ENCODE measurements around the gene PRKN.
"Not testable (repeated sequence)": the region's sequence is repeated elsewhere in the genome, so short reads cannot be mapped to it uniquely, and the experiment has no call there.

Gene PRKN

DNA sequence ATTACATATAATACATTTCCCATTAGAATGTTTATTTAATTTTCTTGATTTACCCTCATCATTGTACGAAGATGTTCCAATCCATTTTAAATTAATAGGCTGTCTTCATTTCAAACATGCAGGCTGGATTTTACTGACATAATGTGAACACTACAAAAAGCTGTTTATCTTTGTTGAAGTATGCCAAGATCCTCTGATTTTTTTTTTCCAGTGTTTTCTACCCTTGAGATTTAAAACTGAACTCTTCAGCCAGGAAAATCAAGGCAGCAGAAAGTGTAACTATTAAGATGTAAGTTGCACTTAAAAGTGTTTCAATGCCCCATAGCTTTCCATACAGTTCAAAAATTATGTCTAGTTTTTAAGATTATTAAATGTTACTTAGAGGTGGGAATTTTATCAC, 43.5 kb downstream of the PRKN start:
- no peaks in the 10 kb centered on the region for H3K36me3 ChIP-seq (ENCODE audit: control insufficient read depth in 1 of 2, insufficient read depth in 2 of 2, low read length in 2 of 2)
- H3K9ac ChIP-seq (ENCODE audit: low read depth in 1 of 2, low read length in 2 of 2), result no peak overlapping the region
- H3K4me3 ChIP-seq (ENCODE audit: low read depth in 1 of 2, low read length in 2 of 2), result no peak overlapping the region
- H3K27me3 ChIP-seq (ENCODE audit: control insufficient read depth in 1 of 2, insufficient read depth in 2 of 2, low read length in 2 of 2), result no peaks in the 10 kb centered on the region
- peaks cover 3 to 21% of the 10 kb centered on the region in 2 donors for H3K4me1 ChIP-seq (ENCODE audit: control insufficient read depth in 1 of 2, insufficient read depth in 2 of 2, low read length in 2 of 2)
- H3K27ac ChIP-seq (ENCODE audit: low read depth, low read length), result no peak overlapping the region
- H3K9me3 ChIP-seq (ENCODE audit: control insufficient read depth in 1 of 2, low read length in 2 of 2), result peaks cover 3 to 4% of the 10 kb centered on the region in 2 donors

DNA sequence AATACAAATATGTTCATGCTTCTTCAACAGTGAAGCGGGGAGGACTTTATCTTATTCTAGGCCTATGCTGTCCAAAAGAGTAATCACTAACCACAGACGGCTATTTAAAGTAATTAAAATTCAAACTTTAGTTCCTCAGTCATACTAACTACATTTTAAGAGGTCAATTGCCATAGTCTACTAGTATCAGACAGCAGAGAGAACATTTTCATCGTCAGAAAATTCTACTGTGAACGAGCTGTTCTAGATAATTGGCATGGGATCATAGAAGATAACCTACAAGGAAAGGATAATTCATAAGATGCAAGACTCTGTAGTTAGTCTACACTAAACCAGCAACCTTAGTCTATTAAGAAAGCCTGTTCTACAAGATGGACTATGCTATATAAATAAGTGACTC, 44.4 kb downstream of the PRKN start:
- H3K4me3 ChIP-seq (ENCODE audit: low read depth in 1 of 2, low read length in 2 of 2), result no peak overlapping the region
- peaks cover 3 to 21% of the 10 kb centered on the region in 2 donors for H3K4me1 ChIP-seq (ENCODE audit: control insufficient read depth in 1 of 2, insufficient read depth in 2 of 2, low read length in 2 of 2)
- H3K27ac ChIP-seq (ENCODE audit: low read depth, low read length), result no peak overlapping the region
- no peaks in the 10 kb centered on the region for H3K27me3 ChIP-seq (ENCODE audit: control insufficient read depth in 1 of 2, insufficient read depth in 2 of 2, low read length in 2 of 2)
- H3K9me3 ChIP-seq (ENCODE audit: control insufficient read depth in 1 of 2, low read length in 2 of 2), result peaks cover 3 to 4% of the 10 kb centered on the region in 2 donors
- no peaks in the 10 kb centered on the region for H3K36me3 ChIP-seq (ENCODE audit: control insufficient read depth in 1 of 2, insufficient read depth in 2 of 2, low read length in 2 of 2)
- H3K9ac ChIP-seq (ENCODE audit: low read depth in 1 of 2, low read length in 2 of 2), result no peak overlapping the region

- peaks cover 3 to 4% of the 10 kb centered on the region in 2 donors for H3K9me3 ChIP-seq (ENCODE audit: control insufficient read depth in 1 of 2, low read length in 2 of 2)
- H3K9ac ChIP-seq (ENCODE audit: low read depth in 1 of 2, low read length in 2 of 2), result no peak overlapping the region
- H3K27me3 ChIP-seq (ENCODE audit: control insufficient read depth in 1 of 2, insufficient read depth in 2 of 2, low read length in 2 of 2), result no peaks in the 10 kb centered on the region
- H3K36me3 ChIP-seq (ENCODE audit: control insufficient read depth in 1 of 2, insufficient read depth in 2 of 2, low read length in 2 of 2), result no peaks in the 10 kb centered on the region
- no peak overlapping the region for H3K4me3 ChIP-seq (ENCODE audit: low read depth in 1 of 2, low read length in 2 of 2)
- H3K4me1 ChIP-seq (ENCODE audit: control insufficient read depth in 1 of 2, insufficient read depth in 2 of 2, low read length in 2 of 2), result peaks cover 3 to 21% of the 10 kb centered on the region in 2 donors
- H3K27ac ChIP-seq (ENCODE audit: low read depth, low read length), result no peak overlapping the region
Measured at GRCh38 chr6:162681447-162681846, 46.1 kb downstream of the PRKN start.

DNA sequence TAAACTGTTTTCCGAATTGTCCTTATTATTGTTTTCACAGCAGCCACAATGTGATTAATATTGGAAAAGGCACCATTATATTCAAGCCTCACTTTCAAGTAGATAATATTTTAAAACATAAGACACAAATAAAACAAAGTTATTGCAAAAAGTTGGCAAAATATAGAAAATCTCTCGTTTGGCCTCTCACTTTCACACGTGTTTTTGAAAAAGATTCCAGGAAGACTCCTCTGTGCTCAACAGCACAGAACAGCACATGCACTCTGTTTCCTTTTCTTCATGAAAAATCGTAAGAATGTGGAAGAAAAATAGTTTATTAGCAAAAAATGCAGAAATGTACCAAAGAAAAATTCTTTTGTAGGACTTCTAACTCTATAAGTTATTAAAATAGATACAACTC, 46.7 kb downstream of the PRKN start:
- Histone ChIP-seq H3K9ac (ENCODE audit: low read depth in 1 of 2, low read length in 2 of 2) (no peak overlapping the region), H3K9me3 (ENCODE audit: control insufficient read depth in 1 of 2, low read length in 2 of 2) (peaks cover 3 to 4% of the 10 kb centered on the region in 2 donors), H3K27me3 (ENCODE audit: control insufficient read depth in 1 of 2, insufficient read depth in 2 of 2, low read length in 2 of 2) (no peaks in the 10 kb centered on the region), H3K27ac (ENCODE audit: low read depth, low read length) (no peak overlapping the region), H3K4me3 (ENCODE audit: low read depth in 1 of 2, low read length in 2 of 2) (no peak overlapping the region), H3K36me3 (ENCODE audit: control insufficient read depth in 1 of 2, insufficient read depth in 2 of 2, low read length in 2 of 2) (no peaks in the 10 kb centered on the region), H3K4me1 (ENCODE audit: control insufficient read depth in 1 of 2, insufficient read depth in 2 of 2, low read length in 2 of 2) (peaks cover 3 to 21% of the 10 kb centered on the region in 2 donors)

DNA sequence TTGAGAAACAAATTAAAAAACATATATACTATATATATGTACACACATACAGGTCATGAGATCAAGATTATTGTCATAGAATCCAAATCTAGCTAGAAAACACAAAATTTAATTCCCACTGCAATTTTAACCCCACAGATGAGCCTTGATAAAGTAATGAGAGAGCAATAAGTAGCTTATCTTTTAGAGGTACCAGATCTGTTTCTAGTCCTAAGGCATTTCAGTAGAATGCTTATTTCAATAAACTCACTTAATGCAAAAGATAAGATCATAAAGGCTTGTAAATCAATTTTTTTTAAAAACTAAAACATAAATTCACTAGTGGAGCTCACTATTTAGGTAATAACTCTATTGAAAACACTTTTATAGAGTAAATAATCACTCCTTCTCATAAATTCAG, 47.2 kb downstream of the PRKN start:
- H3K27ac ChIP-seq (ENCODE audit: low read depth, low read length), result no peak overlapping the region

GRCh38 chr6:162679681-162680080, 47.9 kb downstream of the PRKN start:
- Histone ChIP-seq H3K36me3 (ENCODE audit: control insufficient read depth in 1 of 2, insufficient read depth in 2 of 2, low read length in 2 of 2) (no peaks in the 10 kb centered on the region), H3K27ac (ENCODE audit: low read depth, low read length) (no peak overlapping the region), H3K27me3 (ENCODE audit: control insufficient read depth in 1 of 2, insufficient read depth in 2 of 2, low read length in 2 of 2) (no peaks in the 10 kb centered on the region), H3K9ac (ENCODE audit: low read depth in 1 of 2, low read length in 2 of 2) (no peak overlapping the region), H3K4me3 (ENCODE audit: low read depth in 1 of 2, low read length in 2 of 2) (no peak overlapping the region), H3K4me1 (ENCODE audit: control insufficient read depth in 1 of 2, insufficient read depth in 2 of 2, low read length in 2 of 2) (peaks cover 3 to 21% of the 10 kb centered on the region in 2 donors), H3K9me3 (ENCODE audit: control insufficient read depth in 1 of 2, low read length in 2 of 2) (peaks cover 3 to 4% of the 10 kb centered on the region in 2 donors)

More for the DNA sequence above, 47.2 kb downstream of the PRKN start:
- peaks cover 3 to 21% of the 10 kb centered on the region in 2 donors for H3K4me1 ChIP-seq (ENCODE audit: control insufficient read depth in 1 of 2, insufficient read depth in 2 of 2, low read length in 2 of 2)
- H3K9ac ChIP-seq (ENCODE audit: low read depth in 1 of 2, low read length in 2 of 2), result no peak overlapping the region
- no peak overlapping the region for H3K4me3 ChIP-seq (ENCODE audit: low read depth in 1 of 2, low read length in 2 of 2)
- peaks cover 3 to 4% of the 10 kb centered on the region in 2 donors for H3K9me3 ChIP-seq (ENCODE audit: control insufficient read depth in 1 of 2, low read length in 2 of 2)
- H3K27me3 ChIP-seq (ENCODE audit: control insufficient read depth in 1 of 2, insufficient read depth in 2 of 2, low read length in 2 of 2), result no peaks in the 10 kb centered on the region
- no peaks in the 10 kb centered on the region for H3K36me3 ChIP-seq (ENCODE audit: control insufficient read depth in 1 of 2, insufficient read depth in 2 of 2, low read length in 2 of 2)

DNA sequence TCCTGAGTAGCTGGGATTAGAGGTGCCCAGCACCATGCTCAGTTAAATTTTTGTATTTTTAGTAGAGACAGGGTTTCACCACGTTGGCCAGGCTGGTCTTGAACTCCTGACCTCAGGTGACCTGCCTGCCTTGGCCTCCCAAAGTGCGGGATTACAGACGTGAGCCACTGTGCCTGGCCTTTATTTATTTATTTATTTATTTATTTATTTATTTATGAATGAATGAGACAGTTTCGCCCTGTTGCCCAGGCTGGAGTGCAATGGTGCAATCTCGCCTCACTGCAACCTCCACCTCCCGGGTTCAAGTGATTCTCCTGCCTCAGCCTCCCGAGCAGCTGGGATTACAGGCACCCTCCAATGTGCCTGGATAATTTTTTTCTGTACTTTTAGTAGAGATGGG, 48.7 kb downstream of the PRKN start:
- H3K36me3 ChIP-seq (ENCODE audit: control insufficient read depth in 1 of 2, insufficient read depth in 2 of 2, low read length in 2 of 2); H3K27me3 ChIP-seq (ENCODE audit: control insufficient read depth in 1 of 2, insufficient read depth in 2 of 2, low read length in 2 of 2); H3K27ac ChIP-seq (ENCODE audit: low read depth, low read length); H3K9me3 ChIP-seq (ENCODE audit: control insufficient read depth in 1 of 2, low read length in 2 of 2); H3K4me3 ChIP-seq (ENCODE audit: low read depth in 1 of 2, low read length in 2 of 2); H3K9ac ChIP-seq (ENCODE audit: low read depth in 1 of 2, low read length in 2 of 2): not testable (repeated sequence)
- H3K4me1 ChIP-seq (ENCODE audit: control insufficient read depth in 1 of 2, insufficient read depth in 2 of 2, low read length in 2 of 2), result peaks cover 3 to 16% of the 10 kb centered on the region in 2 donors

DNA sequence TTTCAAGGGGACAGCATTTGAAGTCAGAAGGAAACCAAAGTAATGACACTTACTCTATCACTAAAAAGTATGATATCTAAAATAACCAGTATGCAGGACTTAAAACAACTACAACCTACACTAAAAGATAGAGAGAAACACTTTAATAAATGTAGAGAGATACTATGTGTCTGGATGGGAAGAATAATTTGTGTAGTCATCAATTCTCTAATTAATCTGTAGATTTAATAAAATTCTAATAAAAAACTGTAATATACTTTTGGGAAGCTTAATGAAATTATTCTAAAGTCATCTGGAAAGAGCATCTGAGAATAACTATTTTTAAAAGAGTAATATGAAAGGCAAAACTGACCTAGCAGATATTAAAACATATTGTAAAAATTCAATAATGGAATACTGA, 52.1 kb downstream of the PRKN start:
- no peaks in the 10 kb centered on the region for H3K9me3 ChIP-seq (ENCODE audit: control insufficient read depth in 1 of 2, low read length in 2 of 2)
- H3K9ac ChIP-seq (ENCODE audit: low read depth in 1 of 2, low read length in 2 of 2), result no peak overlapping the region
- H3K36me3 ChIP-seq (ENCODE audit: control insufficient read depth in 1 of 2, insufficient read depth in 2 of 2, low read length in 2 of 2), result no peaks in the 10 kb centered on the region
- H3K4me1 ChIP-seq (ENCODE audit: control insufficient read depth in 1 of 2, insufficient read depth in 2 of 2, low read length in 2 of 2), result peaks cover 0 to under 1% of the 10 kb centered on the region in 2 donors
- H3K27me3 ChIP-seq (ENCODE audit: control insufficient read depth in 1 of 2, insufficient read depth in 2 of 2, low read length in 2 of 2), result no peaks in the 10 kb centered on the region
- H3K27ac ChIP-seq (ENCODE audit: low read depth, low read length), result no peak overlapping the region
- no peak overlapping the region for H3K4me3 ChIP-seq (ENCODE audit: low read depth in 1 of 2, low read length in 2 of 2)

DNA sequence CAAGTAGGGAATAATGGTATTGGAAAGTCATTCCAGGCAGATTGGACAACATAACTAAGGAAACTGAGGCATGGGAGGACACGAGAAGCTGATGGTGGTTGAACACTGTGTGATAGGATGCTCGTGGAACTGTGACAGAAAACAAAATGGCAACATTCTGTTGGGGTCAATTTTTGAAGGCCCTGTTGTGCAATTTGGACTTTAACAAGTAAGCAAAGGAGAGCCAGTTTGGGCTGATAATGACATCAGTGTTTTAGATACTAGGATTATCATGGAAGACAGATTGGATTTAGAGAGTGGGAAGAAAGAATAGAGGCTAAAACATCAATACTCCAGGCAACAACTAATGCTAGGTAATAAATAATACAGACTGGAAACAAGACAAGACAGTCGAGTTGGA, 53.1 kb downstream of the PRKN start:
- no peaks in the 10 kb centered on the region for H3K36me3 ChIP-seq (ENCODE audit: control insufficient read depth in 1 of 2, insufficient read depth in 2 of 2, low read length in 2 of 2)
- no peak overlapping the region for H3K27ac ChIP-seq (ENCODE audit: low read depth, low read length)
- no peak overlapping the region for H3K9ac ChIP-seq (ENCODE audit: low read depth in 1 of 2, low read length in 2 of 2)
- H3K27me3 ChIP-seq (ENCODE audit: control insufficient read depth in 1 of 2, insufficient read depth in 2 of 2, low read length in 2 of 2), result no peaks in the 10 kb centered on the region
- no peaks in the 10 kb centered on the region for H3K9me3 ChIP-seq (ENCODE audit: control insufficient read depth in 1 of 2, low read length in 2 of 2)
- H3K4me1 ChIP-seq (ENCODE audit: control insufficient read depth in 1 of 2, insufficient read depth in 2 of 2, low read length in 2 of 2), result no peaks in the 10 kb centered on the region
- no peak overlapping the region for H3K4me3 ChIP-seq (ENCODE audit: low read depth in 1 of 2, low read length in 2 of 2)

DNA sequence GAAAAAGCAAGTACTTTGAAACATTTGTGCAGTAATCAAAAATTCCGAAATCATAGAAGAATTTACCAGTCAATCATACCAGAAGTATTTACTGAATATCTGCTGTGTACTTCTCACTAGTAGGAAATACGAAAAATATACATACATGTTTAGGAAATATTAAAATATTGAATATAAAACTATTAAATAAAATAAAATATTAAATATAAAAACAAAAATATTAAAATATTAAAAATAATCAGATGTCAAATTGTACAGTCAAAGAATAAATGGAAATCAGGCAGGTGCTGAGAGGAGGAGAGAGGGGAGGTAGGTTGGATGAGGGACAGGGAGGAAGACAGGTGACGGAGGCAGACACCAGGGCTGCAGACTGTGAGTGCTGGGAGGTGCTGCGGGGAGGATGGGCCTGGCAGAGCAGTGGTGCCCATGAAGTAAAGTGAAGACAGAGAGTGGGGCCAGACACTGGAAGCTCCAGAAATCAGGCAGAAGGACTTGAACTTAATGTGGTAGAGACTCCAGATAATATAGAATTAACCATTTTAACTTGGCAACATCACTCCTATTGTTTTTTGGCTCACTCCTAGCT, 55.9 kb downstream of the PRKN start:
- no peak overlapping the region for H3K4me3 ChIP-seq (ENCODE audit: low read depth in 1 of 2, low read length in 2 of 2)
- no peak overlapping the region for H3K27ac ChIP-seq (ENCODE audit: low read depth, low read length)
- H3K36me3 ChIP-seq (ENCODE audit: control insufficient read depth in 1 of 2, insufficient read depth in 2 of 2, low read length in 2 of 2), result no peaks in the 10 kb centered on the region
- H3K9ac ChIP-seq (ENCODE audit: low read depth in 1 of 2, low read length in 2 of 2), result no peak overlapping the region
- no peaks in the 10 kb centered on the region for H3K27me3 ChIP-seq (ENCODE audit: control insufficient read depth in 1 of 2, insufficient read depth in 2 of 2, low read length in 2 of 2)
- H3K9me3 ChIP-seq (ENCODE audit: control insufficient read depth in 1 of 2, low read length in 2 of 2), result no peaks in the 10 kb centered on the region
- no peaks in the 10 kb centered on the region for H3K4me1 ChIP-seq (ENCODE audit: control insufficient read depth in 1 of 2, insufficient read depth in 2 of 2, low read length in 2 of 2)

DNA sequence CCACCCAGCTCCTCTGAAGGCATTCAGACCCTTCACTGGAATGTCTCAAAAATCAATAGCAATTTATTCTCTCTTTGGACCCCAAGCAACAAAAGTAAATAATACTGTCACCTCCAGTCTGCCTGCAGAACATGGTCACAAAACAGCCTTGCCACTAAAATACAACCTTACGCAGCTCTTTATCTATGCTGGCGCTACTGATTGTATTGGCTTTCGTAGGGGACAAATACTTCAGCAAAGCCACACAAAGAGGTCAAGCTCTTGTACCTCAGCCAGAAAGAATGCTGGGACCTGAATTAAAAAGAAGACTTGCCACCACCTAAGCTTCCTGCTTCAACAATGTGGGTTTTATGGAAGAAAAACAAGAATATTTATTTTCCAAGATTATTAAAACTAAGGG, 57.2 kb downstream of the PRKN start:
- Histone ChIP-seq H3K9me3 (ENCODE audit: control insufficient read depth in 1 of 2, low read length in 2 of 2) (no peaks in the 10 kb centered on the region), H3K36me3 (ENCODE audit: control insufficient read depth in 1 of 2, insufficient read depth in 2 of 2, low read length in 2 of 2) (no peaks in the 10 kb centered on the region), H3K27ac (ENCODE audit: low read depth, low read length) (no peak overlapping the region), H3K27me3 (ENCODE audit: control insufficient read depth in 1 of 2, insufficient read depth in 2 of 2, low read length in 2 of 2) (no peaks in the 10 kb centered on the region), H3K4me1 (ENCODE audit: control insufficient read depth in 1 of 2, insufficient read depth in 2 of 2, low read length in 2 of 2) (no peaks in the 10 kb centered on the region), H3K4me3 (ENCODE audit: low read depth in 1 of 2, low read length in 2 of 2) (no peak overlapping the region), H3K9ac (ENCODE audit: low read depth in 1 of 2, low read length in 2 of 2) (no peak overlapping the region)
